AG20443 (cell line): ENCODE data around the gene TCF3.

Experiments used
- DNase-seq: peaks from one replicate; pipeline ENCODE4 v3.0.0; 2012; ENCODE audit warnings: low spot score, mixed read lengths

The TCF3 gene

GRCh38 chr19:1580957-1581356 is 71.5 kb downstream of the TCF3 start:
- DNase-seq = no peak

- DNase-seq = no peak
These were observed 72.0 kb downstream of the TCF3 start for GRCh38 chr19:1580382-1580781.

GRCh38 chr19:1579222-1579621 is 73.2 kb downstream of the TCF3 start:
- no peak for DNase-seq

GRCh38 chr19:1577929-1578618 is 74.3 kb downstream of the TCF3 start:
- DNase-seq = no peak

GRCh38 chr19:1577090-1577928 is 75.1 kb downstream of the TCF3 start:
- DNase-seq = no peak

GRCh38 chr19:1576242-1577089 is 75.9 kb downstream of the TCF3 start:
- no peak for DNase-seq

GRCh38 chr19:1575323-1576241 is 76.8 kb downstream of the TCF3 start:
- DNase-seq = no peak

GRCh38 chr19:1574354-1575136 is 77.9 kb downstream of the TCF3 start:
- no peak for DNase-seq

- DNase-seq = no peak
These were observed 79.6 kb downstream of the TCF3 start for GRCh38 chr19:1572795-1573194.

GRCh38 chr19:1571358-1571757 is 81.1 kb downstream of the TCF3 start:
- no peak for DNase-seq

- no peak for DNase-seq
These were observed 81.6 kb downstream of the TCF3 start for GRCh38 chr19:1570836-1571235.

- DNase-seq = no peak
These were observed 82.4 kb downstream of the TCF3 start for GRCh38 chr19:1569997-1570396.

GRCh38 chr19:1568320-1569019 is 83.9 kb downstream of the TCF3 start, which contains the start of gene MEX3D:
Gene MEX3D, minus strand, starts transcription at chr19:1568325. Its CDS starts 267 bp downstream, at chr19:1568058.
- peak; percentile 100 for DNase-seq

GRCh38 chr19:1567848-1568227 is 84.6 kb downstream of the TCF3 start:
- DNase-seq = no peak

- peak; percentile 76 for DNase-seq
These were observed 85.1 kb downstream of the TCF3 start for GRCh38 chr19:1567116-1567847.

- DNase-seq = peak; percentile 93
These were observed 85.9 kb downstream of the TCF3 start for GRCh38 chr19:1566392-1567115.

GRCh38 chr19:1563251-1563650 is 89.2 kb downstream of the TCF3 start:
- no peak for DNase-seq

- DNase-seq = no peak
These were observed 91.1 kb downstream of the TCF3 start for GRCh38 chr19:1561236-1561842.
